IMR-90 (cell line): ENCODE data around the gene SDR9C7. TPM values are rescaled to one million over a fixed set of nuclear protein-coding genes. Genes with fewer than 3 reads are reported as not detected.
"Not testable (repeated sequence)": the region's sequence is repeated elsewhere in the genome, so short reads cannot be mapped to it uniquely, and the experiment has no call there.

ENCODE experiments used
- ATAC-seq: fragments of 200-7000 bp; cut with Tn5 transposase; 2 replicates; pipeline ENCODE4 v1.9.1; 2020; ENCODE audit warnings: low read depth, mild to moderate bottlenecking, moderate library complexity
- BruUV-seq: library from RNA; stranded (reverse); fragments of 400-500 nt; replicated peaks from 2 replicates; lab custom pipeline; 2021; lab: Mats Ljungman, UMichigan
- CTCF ChIA-PET: fragments of 300-600 bp; formaldehyde crosslinking; extraction: SDS; loops from one replicate; lab custom pipeline; 2021; ENCODE audit warnings: antibody characterized with exemption; lab: Yijun Ruan, JAX
- POLR2A ChIA-PET: fragments of 300-600 bp; sonication (Branson Sonifier 250); formaldehyde crosslinking; loops from one replicate; lab custom pipeline; 2022; ENCODE audit warnings: antibody characterized with exemption; ENCODE audit not compliant: unreplicated experiment; lab: Charles Lee
- DNase-seq: peaks from one replicate; pipeline ENCODE4 v3.0.0; 2013
- H2AFZ ChIP-seq: replicated peaks from 2 replicates; pipeline ENCODE3; 2013; ENCODE audit warnings: low read length, mild to moderate bottlenecking; ENCODE audit not compliant: poor library complexity
- H2AK5ac ChIP-seq: 2 replicates; pipeline ENCODE4 v1.6.1; 2013; ENCODE audit warnings: low read depth, low read length, inconsistent platforms
- H2AK9ac ChIP-seq: replicated peaks from 2 replicates; pipeline ENCODE3; 2013; ENCODE audit warnings: mild to moderate bottlenecking, low read depth, low read length, moderate library complexity; ENCODE audit not compliant: poor library complexity
- H2BK120ac ChIP-seq: 2 replicates; pipeline ENCODE4 v1.6.1; 2013; ENCODE audit warnings: low read depth, low read length, inconsistent platforms
- H2BK15ac ChIP-seq: 3 replicates; pipeline ENCODE4 v1.6.1; 2013; ENCODE audit warnings: low read depth, low read length, inconsistent platforms
- H2BK20ac ChIP-seq: 2 replicates; pipeline ENCODE4 v1.6.1; 2013; ENCODE audit warnings: low read depth, mild to moderate bottlenecking, inconsistent platforms, low read length, moderate library complexity
- H2BK5ac ChIP-seq: 2 replicates; pipeline ENCODE4 v1.6.1; 2013; ENCODE audit warnings: mild to moderate bottlenecking, low read depth, low read length, inconsistent platforms; ENCODE audit not compliant: poor library complexity, severe bottlenecking
- H3K14ac ChIP-seq: replicated peaks from 2 replicates; pipeline ENCODE4 v1.6.1; 2013; ENCODE audit warnings: low read depth, low read length, inconsistent platforms
- H3K18ac ChIP-seq: 2 replicates; pipeline ENCODE4 v1.6.1; 2013; ENCODE audit warnings: low read depth, low read length, control low read depth
- H3K23ac ChIP-seq: 2 replicates; pipeline ENCODE4 v1.6.1; 2013; ENCODE audit warnings: low read depth, low read length, inconsistent platforms
- H3K27ac ChIP-seq: 2 replicates; pipeline ENCODE4 v1.5.1; 2013; ENCODE audit warnings: mild to moderate bottlenecking, control low read depth, low read length; ENCODE audit not compliant: insufficient read depth
- H3K27me3 ChIP-seq: 2 replicates; pipeline ENCODE4 v1.6.1; 2013; ENCODE audit warnings: low read length; ENCODE audit not compliant: control insufficient read depth, insufficient read depth
- H3K36me3 ChIP-seq: 2 replicates; pipeline ENCODE4 v1.6.1; 2013; ENCODE audit warnings: low read length, mixed read lengths; ENCODE audit not compliant: control insufficient read depth, insufficient read depth
- H3K4ac ChIP-seq: 2 replicates; pipeline ENCODE4 v1.6.1; 2013; ENCODE audit warnings: low read depth, low read length, inconsistent platforms
- H3K4me1 ChIP-seq: 2 replicates; pipeline ENCODE4 v1.6.1; 2013; ENCODE audit warnings: low read length, mixed read lengths; ENCODE audit not compliant: control insufficient read depth, insufficient read depth
- H3K4me2 ChIP-seq: 2 replicates; pipeline ENCODE4 v1.6.1; 2013; ENCODE audit warnings: low read depth, mild to moderate bottlenecking, control low read depth, low read length, moderate library complexity
- H3K4me3 ChIP-seq: 2 replicates; pipeline ENCODE4 v1.5.1; 2013; ENCODE audit warnings: low read depth, mild to moderate bottlenecking, control low read depth, low read length, moderate library complexity; ENCODE audit not compliant: insufficient read depth
- H3K56ac ChIP-seq: 2 replicates; pipeline ENCODE4 v1.6.1; 2013; ENCODE audit warnings: low read length, inconsistent platforms; ENCODE audit not compliant: insufficient read depth; ENCODE audit errors: extremely low read depth
- H3K79me1 ChIP-seq, 2 experiments: 2 replicates each; pipeline ENCODE4 v1.6.1; 2013; ENCODE audit warnings: low read length in 2 of 2, inconsistent platforms in 1 of 2, low read depth in 1 of 2
- H3K9ac ChIP-seq: 2 replicates; pipeline ENCODE4 v1.6.1; 2013; ENCODE audit warnings: low read depth, low read length, control low read depth
- H3K9me1 ChIP-seq: 2 replicates; pipeline ENCODE4 v1.6.1; 2013; ENCODE audit warnings: low read length, inconsistent platforms; ENCODE audit not compliant: insufficient read depth
- H3K9me3 ChIP-seq: 2 replicates; pipeline ENCODE4 v1.6.1; 2013; ENCODE audit warnings: low read length; ENCODE audit not compliant: control insufficient read depth, insufficient read depth
- H4K20me1 ChIP-seq: 2 replicates; pipeline ENCODE4 v1.6.1; 2013; ENCODE audit warnings: low read length, inconsistent platforms; ENCODE audit not compliant: insufficient read depth
- H4K5ac ChIP-seq: 2 replicates; pipeline ENCODE4 v1.6.1; 2013; ENCODE audit warnings: mild to moderate bottlenecking, low read depth, low read length, control low read depth
- H4K8ac ChIP-seq, 2 experiments: 2 replicates each; pipeline ENCODE4 v1.6.1; 2013; ENCODE audit warnings: low read depth in 2 of 2, low read length in 2 of 2, control low read depth in 1 of 2, inconsistent platforms in 1 of 2
- H4K91ac ChIP-seq: 2 replicates; pipeline ENCODE4 v1.6.1; 2013; ENCODE audit warnings: low read depth, low read length, inconsistent platforms; ENCODE audit not compliant: insufficient read depth
- WGBS, 2 experiments: methylation state at CpG; one replicate each; pipeline versions ENCODE4 v1.1.5 to v1.1.7; 2013; ENCODE audit warnings: missing lambda C conversion rate in 2 of 2; ENCODE audit not compliant: insufficient read length in 1 of 2; ENCODE audit errors: extremely low coverage in 2 of 2; 5-methylcytosine and 5-hydroxymethylcytosine counted together
- dilution Hi-C: fragments of 300-500 bp; cut with HindIII; formaldehyde crosslinking; loops from one replicate; pipeline ENCODE4 v1.14.3; 2018; ENCODE audit warnings: low sequenced_read_pairs; ENCODE audit not compliant: unreplicated experiment
- in situ Hi-C: fragments of 300-500 bp; cut with MboI; formaldehyde crosslinking; loops from 3 replicates; pipeline ENCODE4 v1.14.3; 2019; ENCODE audit warnings: low sequenced_read_pairs, inconsistent platforms, mixed read lengths
- intact Hi-C: fragments of 100-400 bp; cut with micrococcal nuclease; formaldehyde crosslinking; loops from 2 replicates; pipeline ENCODE4 v1.10.0; 2022
- polyA plus RNA-seq, 3 experiments: library from polyadenylated mRNA; depleted of rRNA; stranded (reverse); fragments of >200 nt; gene quantifications; 2 replicates each; pipeline ENCODE4 v1.2.3, GENCODE V29; 2012; ENCODE audit warnings: low replicate concordance in 1 of 3
- total RNA-seq: library from RNA; depleted of rRNA; stranded (reverse); fragments of >200 nt; gene quantifications from 2 replicates; pipeline ENCODE4 v1.2.3, GENCODE V29; 2012

The SDR9C7 gene
- total and polyA plus RNA-seq, 2 of the 4 experiments (the other 2 are of a cell fraction): not detected

GRCh38 chr12:56891885-56892284 is 42.3 kb downstream of the SDR9C7 start:
- H3K4me3 ChIP-seq, H3K9ac ChIP-seq, H2BK120ac ChIP-seq, H2AK9ac ChIP-seq, H4K5ac ChIP-seq, H2BK20ac ChIP-seq, H3K18ac ChIP-seq, H3K4me2 ChIP-seq, H4K20me1 ChIP-seq, H3K4ac ChIP-seq, H3K56ac ChIP-seq, H2BK15ac ChIP-seq, intact Hi-C loops, H4K8ac ChIP-seq, dilution Hi-C loops, H3K4me1 ChIP-seq, H2AK5ac ChIP-seq, H3K9me1 ChIP-seq, H3K36me3 ChIP-seq, BruUV-seq, H4K91ac ChIP-seq, H3K23ac ChIP-seq, H2AFZ ChIP-seq, CTCF ChIA-PET, ATAC-seq, DNase-seq, in situ Hi-C loops, H2BK5ac ChIP-seq, H3K9me3 ChIP-seq, H3K27me3 ChIP-seq, H3K27ac ChIP-seq, H3K14ac ChIP-seq, H3K79me1 ChIP-seq, POLR2A ChIA-PET: not testable (repeated sequence)
- WGBS, 2 experiments: no CpG with 5 or more reads among the region's 3 CpGs
